ENCODE results near the gene STPG2. TPM values are rescaled to one million over a fixed set of nuclear protein-coding genes. Genes with fewer than 3 reads are reported as not detected.

Gene STPG2
- total and polyA plus RNA-seq, 10 of the 15 experiments (the other 5 are each of a cell fraction or from before 2014, with no cell fraction given), result 0.13 to 0.24 TPM; not detected in 8

- 0% methylated on average over 1 of the region's 1 CpG for WGBS (ENCODE audit: insufficient coverage, insufficient replicate concordance, low lambda C conversion rate, missing lambda C conversion rate)
- Histone ChIP-seq H3K4me1 (ENCODE audit: control insufficient read depth, insufficient read depth, low read length) (no peaks in the 10 kb centered on the region), H3K4me3 (no peak overlapping the region), H3K36me3 (ENCODE audit: control insufficient read depth in 2 of 2, insufficient read depth in 2 of 2, low read length in 1 of 2) (no peaks in the 10 kb centered on the region), H3K9ac (ENCODE audit: control insufficient read depth, insufficient read depth, low read length) (no peak overlapping the region), H3K9me3 (replicated peaks; ENCODE audit: control insufficient read depth, insufficient read depth, low read length) (no peaks in the 10 kb centered on the region), H3K27ac (ENCODE audit: control insufficient read depth, insufficient read depth) (no peak overlapping the region), H3K27me3 (replicated peaks in 1 of 2; ENCODE audit: control insufficient read depth in 2 of 2, insufficient read depth in 2 of 2, low read length in 1 of 2) (no peaks in the 10 kb centered on the region), H3K4me2 (ENCODE audit: control insufficient read depth, insufficient read depth) (no peak overlapping the region), H2AFZ (ENCODE audit: control insufficient read depth, low read depth, low read length) (no peak overlapping the region), H3K79me2 (ENCODE audit: control insufficient read depth, insufficient read depth, low read length) (no peaks in the 10 kb centered on the region), H4K20me1 (ENCODE audit: control insufficient read depth, insufficient read depth) (no peaks in the 10 kb centered on the region)
- intact Hi-C loops (cut with micrococcal nuclease; ENCODE audit: unreplicated experiment) (no loop called here), in situ Hi-C loops (cut with MboI) (no loop called here)
- BruUV-seq (replicated peaks), result no TSS peak
- no peak for DNase-seq (ENCODE audit: low read depth, low spot score)
- POLR2A ChIA-PET, result no interaction called here
- SMC1A ChIA-PET (ENCODE audit: uncharacterized antibody, unreplicated experiment), result interaction anchor here (0.6 to 0.7 kb wide), 2 partner anchors 13 to 418 kb away, joined by 3 read pairs; no protein-coding TSS in a partner anchor
- RAD21 ChIA-PET (ENCODE audit: unreplicated experiment), result no interaction called here
- CTCF ChIA-PET, result no interaction called here
- FAIRE-seq, result no peak
- no peak for ATAC-seq
- TF ChIP-seq LARP7 (IDR thresholded peaks at IDR 0.05), result no peak
- no peak for TF ChIP-seq RFX5 (IDR thresholded peaks at IDR 0.05; ENCODE audit: low read depth, low read length)
- TF ChIP-seq FOS (IDR thresholded peaks at IDR 0.05; ENCODE audit: borderline replicate concordance, extremely low read depth, insufficient read length), result no peak
- no peak for TF ChIP-seq SP1 (IDR thresholded peaks at IDR 0.05; ENCODE audit: low read depth, low read length)
- no peak for TF ChIP-seq YY1 (IDR thresholded peaks at IDR 0.05; ENCODE audit: low read depth, low read length)
- no peak for TF ChIP-seq SMC3 (IDR thresholded peaks at IDR 0.05; ENCODE audit: borderline replicate concordance, low read length)
- TF ChIP-seq, protein P1, sequence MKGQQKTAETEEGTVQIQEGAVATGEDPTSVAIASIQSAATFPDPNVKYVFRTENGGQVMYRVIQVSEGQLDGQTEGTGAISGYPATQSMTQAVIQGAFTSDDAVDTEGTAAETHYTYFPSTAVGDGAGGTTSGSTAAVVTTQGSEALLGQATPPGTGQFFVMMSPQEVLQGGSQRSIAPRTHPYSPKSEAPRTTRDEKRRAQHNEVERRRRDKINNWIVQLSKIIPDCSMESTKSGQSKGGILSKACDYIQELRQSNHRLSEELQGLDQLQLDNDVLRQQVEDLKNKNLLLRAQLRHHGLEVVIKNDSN (IDR thresholded peaks at IDR 0.05; ENCODE audit: borderline replicate concordance, extremely low read length, insufficient read depth, low read depth, low read length), result no peak
- TF ChIP-seq BMI1 (IDR thresholded peaks at IDR 0.05; ENCODE audit: borderline replicate concordance), result no peak
- TF ChIP-seq, protein P2, sequence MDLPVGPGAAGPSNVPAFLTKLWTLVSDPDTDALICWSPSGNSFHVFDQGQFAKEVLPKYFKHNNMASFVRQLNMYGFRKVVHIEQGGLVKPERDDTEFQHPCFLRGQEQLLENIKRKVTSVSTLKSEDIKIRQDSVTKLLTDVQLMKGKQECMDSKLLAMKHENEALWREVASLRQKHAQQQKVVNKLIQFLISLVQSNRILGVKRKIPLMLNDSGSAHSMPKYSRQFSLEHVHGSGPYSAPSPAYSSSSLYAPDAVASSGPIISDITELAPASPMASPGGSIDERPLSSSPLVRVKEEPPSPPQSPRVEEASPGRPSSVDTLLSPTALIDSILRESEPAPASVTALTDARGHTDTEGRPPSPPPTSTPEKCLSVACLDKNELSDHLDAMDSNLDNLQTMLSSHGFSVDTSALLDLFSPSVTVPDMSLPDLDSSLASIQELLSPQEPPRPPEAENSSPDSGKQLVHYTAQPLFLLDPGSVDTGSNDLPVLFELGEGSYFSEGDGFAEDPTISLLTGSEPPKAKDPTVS (IDR thresholded peaks at IDR 0.05; ENCODE audit: low read depth, low read length), result no peak
- no peak for TF ChIP-seq SIX5 (IDR thresholded peaks at IDR 0.05; ENCODE audit: low read depth, low read length, severe bottlenecking)
- no peak for TF ChIP-seq ZNF24 (IDR thresholded peaks at IDR 0.05)
- TF ChIP-seq SIN3A (IDR thresholded peaks at IDR 0.05; ENCODE audit: low read depth, low read length), result no peak
- no peak for TF ChIP-seq EGR1 (IDR thresholded peaks at IDR 0.05; ENCODE audit: borderline replicate concordance in 1 of 2, low read depth in 2 of 2, low read length in 2 of 2)
- no peak for TF ChIP-seq REST (IDR thresholded peaks at IDR 0.05; ENCODE audit: low read depth, low read length)
- no peak for TF ChIP-seq POLR2AphosphoS5 (IDR thresholded peaks at IDR 0.05; ENCODE audit: low read length)
- TF ChIP-seq CHD2 (IDR thresholded peaks at IDR 0.05; ENCODE audit: borderline replicate concordance, low read depth, low read length), result no peak
- TF ChIP-seq HDAC6 (IDR thresholded peaks at IDR 0.05; ENCODE audit: unreplicated experiment), result no peak
- TF ChIP-seq TAF1 (IDR thresholded peaks at IDR 0.05; ENCODE audit: borderline replicate concordance, low read depth, low read length), result no peak
- TF ChIP-seq SMAD1 (IDR thresholded peaks at IDR 0.05; ENCODE audit: low read depth, partially characterized antibody), result no peak
Measured at GRCh38 chr4:97670703-97671269, 472.5 kb downstream of the STPG2 start.
